GM23338 (cell line): ENCODE results near the gene CCNY. TPM values are rescaled to one million over a fixed set of nuclear protein-coding genes. Genes with fewer than 3 reads are reported as not detected.

Experiments
- ATAC-seq: fragments of 200-7000 bp; cut with Tn5 transposase; 3 replicates; pipeline ENCODE4 v1.9.1; 2020
- DNase-seq: peaks from one replicate; pipeline ENCODE4 v3.0.0-alpha.2; 2015; ENCODE audit warnings: low spot score
- H2AFZ ChIP-seq: fragments of 200-600 bp; sonication (generic); 2 replicates; pipeline ENCODE4 v1.8.0; 2016; ENCODE audit warnings: antibody characterized with exemption, mild to moderate bottlenecking, moderate library complexity
- H3F3A ChIP-seq: fragments of 200-600 bp; sonication (generic); replicated peaks from 2 replicates; pipeline ENCODE4 v1.8.0; 2017; ENCODE audit warnings: antibody characterized with exemption, mixed run types, low read depth
- H3K27ac ChIP-seq: fragments of 200-600 bp; sonication (generic); 2 replicates; pipeline ENCODE4 v1.6.1; 2016; ENCODE audit warnings: low read depth
- H3K27me3 ChIP-seq: fragments of 200-600 bp; sonication (generic); 2 replicates; pipeline ENCODE4 v1.8.0; 2016; ENCODE audit warnings: mild to moderate bottlenecking, mixed run types, moderate library complexity; ENCODE audit not compliant: insufficient read depth
- H3K36me3 ChIP-seq: fragments of 200-600 bp; sonication (generic); 2 replicates; pipeline ENCODE4 v1.8.0; 2016; ENCODE audit warnings: mild to moderate bottlenecking; ENCODE audit not compliant: insufficient read depth
- H3K4me1 ChIP-seq: fragments of 200-600 bp; sonication (generic); 2 replicates; pipeline ENCODE4 v1.8.0; 2016; ENCODE audit warnings: mild to moderate bottlenecking, moderate library complexity; ENCODE audit not compliant: insufficient read depth
- H3K4me2 ChIP-seq: fragments of 200-600 bp; sonication (generic); 2 replicates; pipeline ENCODE4 v1.7.1; 2017; ENCODE audit warnings: mixed run types
- H3K4me3 ChIP-seq: fragments of 200-600 bp; sonication (generic); 2 replicates; pipeline ENCODE4 v1.6.1; 2016; ENCODE audit warnings: mixed run types
- H3K79me2 ChIP-seq: fragments of 200-600 bp; sonication (generic); replicated peaks from 2 replicates; pipeline ENCODE4 v1.8.0; 2017; ENCODE audit warnings: mild to moderate bottlenecking; ENCODE audit not compliant: insufficient read depth
- H3K9me2 ChIP-seq: fragments of 200-600 bp; sonication (generic); 2 replicates; pipeline ENCODE4 v1.8.0; 2017; ENCODE audit not compliant: insufficient read depth
- H4K20me1 ChIP-seq: fragments of 200-600 bp; sonication (generic); replicated peaks from 2 replicates; pipeline ENCODE4 v1.8.0; 2017; ENCODE audit warnings: mild to moderate bottlenecking; ENCODE audit not compliant: insufficient read depth
- H3K27ac Mint-ChIP-seq: 2 replicates; pipeline ENCODE4 v1.8.0; 2020; ENCODE audit warnings: inconsistent platforms, mild to moderate bottlenecking, moderate library complexity, mixed read lengths
- H3K27me3 Mint-ChIP-seq: 3 replicates; pipeline ENCODE4 v1.8.0; 2022; ENCODE audit warnings: low read depth, mild to moderate bottlenecking, moderate library complexity, mixed read lengths, inconsistent platforms; ENCODE audit not compliant: insufficient read depth, poor library complexity
- H3K36me3 Mint-ChIP-seq: 3 replicates; pipeline ENCODE4 v1.8.0; 2021; ENCODE audit warnings: low read depth, mild to moderate bottlenecking, inconsistent platforms, moderate library complexity, mixed read lengths
- H3K4me1 Mint-ChIP-seq: 3 replicates; pipeline ENCODE4 v1.8.0; 2020; ENCODE audit warnings: mild to moderate bottlenecking, inconsistent platforms, mixed read lengths
- H3K4me3 Mint-ChIP-seq: 3 replicates; pipeline ENCODE4 v1.8.0; 2021; ENCODE audit warnings: moderate library complexity, mild to moderate bottlenecking, inconsistent platforms, mixed read lengths
- H3K9me3 Mint-ChIP-seq: 3 replicates; pipeline ENCODE4 v1.8.0; 2020; ENCODE audit warnings: moderate library complexity, mild to moderate bottlenecking, inconsistent platforms, mixed read lengths
- CREB1 ChIP-seq: fragments of 250-450 bp; sonication (Bioruptor Pico); IDR thresholded peaks from 2 replicates; pipeline ENCODE4 v1.5.0; 2020; ENCODE audit warnings: low read depth, mild to moderate bottlenecking, moderate library complexity
- ETS1 ChIP-seq: IDR thresholded peaks from 2 replicates; pipeline ENCODE4 v1.6.1; 2016; ENCODE audit warnings: antibody characterized with exemption
- EZH2phosphoT487 ChIP-seq: fragments of 200-600 bp; sonication (generic); IDR thresholded peaks from one replicate; pipeline ENCODE4 v1.8.1; 2018; ENCODE audit warnings: antibody characterized with exemption; ENCODE audit not compliant: unreplicated experiment
- POLR2AphosphoS5 ChIP-seq: IDR thresholded peaks from 2 replicates; pipeline ENCODE4 v1.6.1; 2016; ENCODE audit warnings: antibody characterized with exemption, low read depth
- STAT1 ChIP-seq: IDR thresholded peaks from one replicate; pipeline ENCODE4 v1.6.1; 2016; ENCODE audit warnings: antibody characterized with exemption; ENCODE audit not compliant: unreplicated experiment
- ZNF114 ChIP-seq: fragments of 250-450 bp; sonication (Bioruptor Pico); IDR thresholded peaks from 2 replicates; pipeline ENCODE4 v1.5.0; 2020; ENCODE audit warnings: mild to moderate bottlenecking, moderate library complexity
- ZNF331 ChIP-seq: fragments of 250-450 bp; sonication (Bioruptor Pico); IDR thresholded peaks from 2 replicates; pipeline ENCODE4 v1.5.0; 2020; ENCODE audit warnings: low read depth, mild to moderate bottlenecking, moderate library complexity
- polyA plus RNA-seq: library from polyadenylated mRNA; unstranded; fragments of >200 nt; fragmentation: Nextera tagmentation; extraction: Ambion mirVana; gene quantifications from 2 replicates; pipeline ENCODE4 v1.2.1, GENCODE V29; 2016
- total RNA-seq: library from RNA; depleted of rRNA; stranded (reverse); fragments of >200 nt; shearing (Covaris generic); gene quantifications from 2 replicates; pipeline ENCODE4 v1.2.3, GENCODE V29; 2014
- TF ChIP-seq, protein P1 (sequence below), 2 experiments: fragments of 200-600 bp in 1 of 2; sonication (generic) in 1 of 2; conservative IDR thresholded peaks; 2 replicates each; pipeline versions ENCODE4 v1.5.1 to v1.6.1; 2016 to 2017; ENCODE audit warnings: antibody characterized with exemption in 2 of 2, low read depth in 2 of 2, mild to moderate bottlenecking in 2 of 2, moderate library complexity in 1 of 2

Gene CCNY
- total and polyA plus RNA-seq, 2 experiments from 2014 or later: 14.2 to 29.0 TPM

DNA sequence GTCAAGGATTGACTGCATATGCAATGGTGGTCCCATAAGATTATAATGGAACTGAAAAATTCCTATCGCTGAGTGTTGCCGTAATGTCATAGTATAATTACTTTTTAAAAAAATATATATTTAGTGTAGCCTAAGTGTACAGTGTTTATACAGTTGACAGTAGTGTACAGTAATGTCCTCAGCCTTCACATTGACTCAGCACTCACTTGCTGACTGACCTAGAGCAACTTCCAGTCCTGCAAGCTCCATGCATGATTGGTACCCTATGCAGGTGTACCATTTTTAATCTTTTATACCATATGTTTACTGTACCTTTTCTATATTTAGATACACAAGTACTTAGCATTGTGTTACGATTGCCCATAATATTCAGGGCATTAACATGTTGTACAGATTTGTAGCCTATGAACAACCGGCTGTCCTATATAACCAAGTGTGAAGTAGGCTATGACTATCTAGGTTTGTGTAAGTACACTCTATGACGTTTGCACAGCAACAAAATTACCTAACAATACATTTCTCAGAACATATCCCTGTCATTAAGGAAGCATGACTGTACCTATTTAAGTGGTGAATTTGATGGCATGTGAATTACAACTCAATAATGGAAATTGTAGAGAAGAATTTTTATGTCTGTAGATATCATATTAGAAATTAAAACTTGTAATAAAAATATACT, 40.9 kb downstream of the CCNY start:
- H4K20me1 ChIP-seq: peaks cover 24% of the 10 kb centered on the region; the same call in 1 of the 2 replicates
- H3K36me3 ChIP-seq: no peaks in the 10 kb centered on the region
- Mint-ChIP-seq H3K9me3 (no peaks in the 10 kb centered on the region), H3K27ac (no peak overlapping the region), H3K36me3 (no peaks in the 10 kb centered on the region), H3K27me3 (peaks cover 5% of the 10 kb centered on the region), H3K4me1 (peaks cover 45% of the 10 kb centered on the region), H3K4me3 (no peak overlapping the region)
- no peaks in the 10 kb centered on the region for H3K27me3 ChIP-seq
- H3K4me2 ChIP-seq: no peak overlapping the region
- ATAC-seq (no peak), DNase-seq (no peak)
- no peaks in the 10 kb centered on the region; the same call in 1 of the 2 replicates for H3F3A ChIP-seq
- no peak for TF ChIP-seq CREB1 (CRISPR knock-in tag)
- TF ChIP-seq EZH2phosphoT487: no peak
- no peak for TF ChIP-seq ETS1
- no peak for TF ChIP-seq POLR2AphosphoS5
- TF ChIP-seq STAT1: no peak
- TF ChIP-seq ZNF114: no peak
- TF ChIP-seq, protein P1, sequence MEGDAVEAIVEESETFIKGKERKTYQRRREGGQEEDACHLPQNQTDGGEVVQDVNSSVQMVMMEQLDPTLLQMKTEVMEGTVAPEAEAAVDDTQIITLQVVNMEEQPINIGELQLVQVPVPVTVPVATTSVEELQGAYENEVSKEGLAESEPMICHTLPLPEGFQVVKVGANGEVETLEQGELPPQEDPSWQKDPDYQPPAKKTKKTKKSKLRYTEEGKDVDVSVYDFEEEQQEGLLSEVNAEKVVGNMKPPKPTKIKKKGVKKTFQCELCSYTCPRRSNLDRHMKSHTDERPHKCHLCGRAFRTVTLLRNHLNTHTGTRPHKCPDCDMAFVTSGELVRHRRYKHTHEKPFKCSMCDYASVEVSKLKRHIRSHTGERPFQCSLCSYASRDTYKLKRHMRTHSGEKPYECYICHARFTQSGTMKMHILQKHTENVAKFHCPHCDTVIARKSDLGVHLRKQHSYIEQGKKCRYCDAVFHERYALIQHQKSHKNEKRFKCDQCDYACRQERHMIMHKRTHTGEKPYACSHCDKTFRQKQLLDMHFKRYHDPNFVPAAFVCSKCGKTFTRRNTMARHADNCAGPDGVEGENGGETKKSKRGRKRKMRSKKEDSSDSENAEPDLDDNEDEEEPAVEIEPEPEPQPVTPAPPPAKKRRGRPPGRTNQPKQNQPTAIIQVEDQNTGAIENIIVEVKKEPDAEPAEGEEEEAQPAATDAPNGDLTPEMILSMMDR (conservative IDR thresholded peaks at IDR 0.05; ENCODE audit: low read depth in 2 of 2): no peak
- no peak overlapping the region for H3K27ac ChIP-seq
- H3K4me3 ChIP-seq: no peak overlapping the region
- H2AFZ ChIP-seq: no peak overlapping the region
- peaks cover 98% of the 10 kb centered on the region for H3K79me2 ChIP-seq
- 0 out of 2 replicates have a peak, but pooled peaks cover 3% of the 10 kb centered on the region for H3K9me2 ChIP-seq
- peaks cover 34% of the 10 kb centered on the region for H3K4me1 ChIP-seq

GRCh38 chr10:35378541-35379210, 42.4 kb downstream of the CCNY start:
- Histone ChIP-seq H3F3A (no peaks in the 10 kb centered on the region; the same call in 1 of the 2 replicates), H3K36me3 (no peaks in the 10 kb centered on the region), H2AFZ (no peak overlapping the region), H3K9me2 (0 out of 2 replicates have a peak, but pooled peaks cover 3% of the 10 kb centered on the region), H3K27me3 (no peaks in the 10 kb centered on the region), H4K20me1 (peaks cover 18% of the 10 kb centered on the region; the same call in 1 of the 2 replicates), H3K4me1 (peaks cover 34% of the 10 kb centered on the region), H3K79me2 (peaks cover 98% of the 10 kb centered on the region), H3K27ac (no peak overlapping the region), H3K4me2 (peak overlapping the region; percentile 62), H3K4me3 (no peak overlapping the region; the same call in 1 of the 2 replicates)
- peaks cover 42% of the 10 kb centered on the region for H3K4me1 Mint-ChIP-seq
- ATAC-seq (peak; percentile 41), DNase-seq (no peak)
- H3K27me3 Mint-ChIP-seq: peaks cover 5% of the 10 kb centered on the region
- H3K4me3 Mint-ChIP-seq: no peak overlapping the region; the same call in 2 of the 3 replicates
- H3K36me3 Mint-ChIP-seq: no peaks in the 10 kb centered on the region
- no peaks in the 10 kb centered on the region for H3K9me3 Mint-ChIP-seq
- H3K27ac Mint-ChIP-seq: no peak overlapping the region; the same call in 1 of the 2 replicates
- TF ChIP-seq, protein P1 (conservative IDR thresholded peaks at IDR 0.05; ENCODE audit: low read depth in 2 of 2): no peak
- TF ChIP-seq STAT1: no peak
- TF ChIP-seq POLR2AphosphoS5: no peak
- no peak for TF ChIP-seq ZNF331 (CRISPR knock-in tag)
